Left lobe of liver (tissue), 2 donors: ENCODE data around the gene CTIF. TPM values are rescaled to one million over a fixed set of nuclear protein-coding genes. Genes with fewer than 3 reads are reported as not detected.

Source experiments
- ATAC-seq: fragments of 200-7000 bp; cut with Tn5 transposase; one replicate; pipeline ENCODE4 v1.9.1; 2020; ENCODE audit warnings: mild to moderate bottlenecking, moderate library complexity
- DNase-seq: peaks from one replicate; pipeline ENCODE4 v3.0.0-alpha.2; 2020; ENCODE audit warnings: low spot score
- total RNA-seq: library from RNA; stranded (reverse); gene quantifications from one replicate; pipeline ENCODE4 v1.2.1, GENCODE V29; 2021
- donor health status: DM: no; HTN: no; CAD: no; lungs with moderate emphysema.
- donor health status: DM: no; HTN: yes; CAD: no.

CTIF gene
- total RNA-seq, 1 donor from 2014 or later, result 74.4 TPM

DNA sequence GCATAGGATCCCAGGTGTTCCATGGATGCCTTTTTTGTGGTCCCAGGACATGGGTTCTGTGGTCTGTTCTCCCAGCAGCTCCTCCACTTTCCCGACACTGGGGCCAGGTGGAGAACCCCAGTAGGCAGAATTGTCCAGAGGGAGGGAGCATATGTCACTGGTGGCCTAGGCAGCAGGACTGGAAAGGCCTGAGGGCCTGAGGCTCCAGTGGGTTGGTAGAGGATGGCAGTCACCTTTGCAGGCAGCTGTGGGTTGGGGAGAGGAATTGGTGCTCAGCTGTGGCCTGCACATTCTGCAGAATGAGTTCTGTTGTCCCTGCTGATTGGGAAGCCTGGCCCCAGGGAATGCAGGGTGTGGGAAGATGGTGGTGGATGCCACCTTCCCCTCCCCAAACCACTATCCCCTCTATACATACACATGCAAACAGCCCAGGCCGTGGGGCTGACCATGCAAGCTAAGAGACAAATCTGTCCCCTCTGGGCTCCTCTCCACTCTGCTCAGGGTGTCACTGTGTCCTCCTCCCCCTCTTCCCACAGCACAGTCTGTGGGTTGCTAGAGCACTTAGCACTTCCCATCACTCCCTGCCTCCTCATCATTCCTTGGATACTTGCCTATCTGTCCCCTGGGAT, 11.4 kb downstream of the CTIF start:
- DNase-seq, result no peak

DNA sequence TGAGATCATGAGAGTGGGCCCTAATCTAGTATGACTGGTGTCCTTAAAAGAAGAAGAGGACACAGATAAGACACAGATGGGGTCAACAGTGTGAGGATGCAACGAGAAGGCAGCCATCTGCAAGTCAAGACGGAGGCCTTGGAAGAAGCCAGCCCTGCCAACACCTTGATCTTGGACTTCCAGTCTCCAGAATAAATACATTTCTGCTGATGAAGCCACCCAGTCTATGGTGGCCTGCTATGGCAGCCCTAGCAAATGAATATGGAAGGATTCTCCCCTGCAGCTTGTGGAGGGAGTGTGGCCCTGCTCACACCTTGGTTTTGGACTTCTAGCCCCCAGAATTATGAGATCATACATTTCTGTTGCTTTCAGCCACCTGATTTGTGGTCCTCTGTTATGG, 12.3 kb downstream of the CTIF start:
- ATAC-seq, result no peak

More for the DNA sequence above, 11.4 kb downstream of the CTIF start:
- no peak for ATAC-seq

DNA sequence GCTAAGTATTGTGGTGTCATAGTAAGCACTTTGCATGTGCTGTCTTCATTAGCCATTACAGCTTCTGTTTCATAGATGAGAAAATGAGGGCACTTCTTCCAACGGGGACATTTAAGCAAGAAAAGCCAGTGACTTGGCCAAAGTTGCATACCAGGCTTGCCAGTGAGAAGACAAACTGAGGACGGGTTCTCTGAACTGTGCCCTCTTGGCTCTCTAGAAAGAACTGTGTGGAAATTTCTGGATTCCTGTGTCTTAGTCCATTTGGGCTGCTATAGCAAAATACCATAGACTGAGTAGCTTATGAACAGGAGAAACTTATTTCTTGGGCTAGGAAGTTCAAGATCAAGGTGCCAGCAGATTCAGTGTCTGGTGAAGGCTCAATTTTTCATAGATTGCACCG, 13.3 kb downstream of the CTIF start:
- ATAC-seq (peak; percentile 62), DNase-seq (peak; percentile 74)

More for the DNA sequence above, 12.3 kb downstream of the CTIF start:
- DNase-seq, result no peak

DNA sequence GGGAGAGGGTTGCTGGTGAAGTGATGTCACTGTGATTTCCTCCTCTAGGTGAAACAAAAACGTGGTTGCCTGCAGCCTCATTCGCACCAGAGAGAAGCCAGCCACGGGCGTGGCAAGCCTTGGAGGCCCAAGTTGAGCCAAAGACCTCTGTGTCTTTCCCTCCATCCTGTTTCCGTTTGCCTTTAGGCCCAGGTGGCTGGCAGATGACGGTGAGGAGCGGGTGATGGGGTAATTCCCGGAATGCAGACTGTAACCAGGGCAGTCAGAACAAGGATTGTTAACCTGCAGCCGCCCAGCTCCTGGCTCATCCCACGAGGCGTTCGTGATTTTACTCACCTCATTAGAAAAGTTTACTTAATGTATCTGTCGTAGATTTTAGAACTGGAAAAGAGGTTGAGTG, 14.4 kb downstream of the CTIF start:
- ATAC-seq, result peak; percentile 44
- peak; percentile 69 for DNase-seq

DNA sequence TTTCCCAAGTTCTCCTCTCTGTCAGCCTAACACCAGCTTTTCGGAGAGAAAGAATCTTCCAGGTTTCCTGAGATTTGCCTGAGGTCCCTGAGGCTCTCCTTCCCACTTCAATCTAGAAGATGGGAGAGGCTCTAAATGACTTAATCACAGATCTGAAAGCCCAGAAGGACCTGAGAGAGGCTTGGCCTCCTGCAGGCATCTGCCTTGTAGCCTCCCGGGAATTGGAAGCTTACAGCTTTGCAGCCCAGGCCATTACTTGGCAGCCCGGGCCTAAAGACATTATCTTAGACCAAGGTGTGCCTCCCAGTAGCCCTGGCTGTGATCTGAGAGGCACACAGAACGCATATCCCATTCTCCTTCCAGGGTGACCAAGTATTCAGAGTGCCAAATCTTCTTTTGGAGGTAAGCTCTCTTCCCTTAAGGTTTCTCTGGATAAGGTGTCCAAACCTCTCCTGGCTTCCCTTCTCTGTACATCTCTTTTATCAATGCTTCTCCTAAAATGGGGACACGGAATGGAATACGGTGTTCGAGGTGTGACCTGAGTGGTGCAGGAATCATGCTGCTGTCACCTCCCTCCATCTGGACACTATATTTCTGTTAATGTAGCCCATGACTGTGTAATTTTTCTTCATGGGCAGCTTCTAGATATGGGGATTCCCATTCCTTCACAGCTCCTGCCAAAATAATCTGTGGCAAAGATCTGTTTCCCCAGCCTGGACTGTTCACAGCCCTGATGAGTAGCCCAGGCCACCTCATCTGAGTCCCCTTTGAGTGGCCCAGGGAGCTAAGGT, 16.0 kb downstream of the CTIF start:
- ATAC-seq (peak; percentile 2), DNase-seq (no peak)

DNA sequence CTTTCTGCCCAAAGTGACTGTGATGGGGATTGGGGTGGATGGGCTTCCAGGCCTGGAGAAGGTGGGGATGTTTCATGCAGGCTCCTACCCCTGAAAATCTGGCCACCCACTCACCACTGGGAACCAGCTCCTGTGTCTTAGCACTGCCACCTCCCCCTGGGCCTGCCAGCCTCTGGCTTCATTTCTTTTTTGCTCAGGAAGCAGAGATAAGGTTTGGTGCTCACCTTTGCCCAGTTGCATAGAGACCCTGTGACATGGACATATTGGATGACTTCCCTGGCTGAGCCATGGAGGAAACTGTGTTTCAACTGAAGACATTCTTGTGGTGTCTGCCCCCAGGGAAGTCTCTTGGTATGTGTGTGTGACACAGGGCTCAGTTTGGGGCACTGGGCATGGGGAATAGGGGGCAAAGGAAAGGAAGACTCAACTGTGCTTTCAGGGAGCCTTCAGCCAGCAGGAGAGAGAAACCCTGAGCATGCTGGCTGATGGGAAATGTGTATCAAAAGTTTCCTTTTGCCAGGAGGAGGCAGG, 16.7 kb downstream of the CTIF start:
- DNase-seq, result peak; percentile 60
- ATAC-seq, result peak; percentile 43

DNA sequence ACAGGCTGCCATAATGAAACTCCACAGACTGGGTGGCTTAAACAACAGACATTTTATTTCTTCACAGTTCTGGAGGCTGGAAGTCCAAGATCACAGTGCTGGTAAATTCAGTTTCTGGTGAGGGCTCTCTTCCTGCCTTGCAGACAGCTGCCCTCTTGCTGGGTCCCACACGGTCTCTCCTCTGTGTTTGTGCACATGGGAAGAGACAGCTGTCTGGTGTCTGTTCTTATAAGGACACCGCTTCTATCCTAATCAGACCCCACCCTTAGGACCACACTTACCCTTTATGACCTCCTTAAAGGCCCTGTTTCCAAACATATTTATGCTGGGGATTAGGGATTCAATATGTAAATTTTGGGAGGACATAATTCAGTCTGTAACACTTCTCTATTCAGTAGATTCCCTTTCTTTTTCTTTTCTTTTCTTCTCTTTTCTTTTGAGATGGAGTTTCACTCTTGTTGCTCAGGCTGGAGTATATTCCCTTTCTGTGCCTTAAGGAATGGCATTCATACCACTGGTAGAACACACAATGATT, 18.9 kb downstream of the CTIF start:
- ATAC-seq (no peak), DNase-seq (no peak)

DNA sequence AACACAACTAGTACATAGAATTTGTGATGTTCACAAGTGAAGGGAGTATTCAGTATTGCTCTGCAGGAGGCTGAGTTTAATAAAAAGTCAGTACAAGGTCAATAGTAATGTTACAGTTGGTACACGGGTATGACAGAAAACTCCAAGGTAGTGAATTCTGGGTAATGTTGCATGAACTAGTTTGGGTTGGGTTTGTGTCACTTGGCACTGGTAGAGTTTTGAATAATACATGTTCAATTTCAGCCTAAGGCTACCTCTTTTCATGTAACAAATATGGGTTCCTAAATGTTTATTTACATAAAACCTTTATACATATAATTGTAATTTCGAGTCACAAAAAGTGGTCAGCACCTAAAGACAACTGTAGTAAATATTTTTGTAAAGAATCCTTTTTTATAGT, 19.4 kb downstream of the CTIF start:
- no peak for ATAC-seq
- no peak for DNase-seq

DNA sequence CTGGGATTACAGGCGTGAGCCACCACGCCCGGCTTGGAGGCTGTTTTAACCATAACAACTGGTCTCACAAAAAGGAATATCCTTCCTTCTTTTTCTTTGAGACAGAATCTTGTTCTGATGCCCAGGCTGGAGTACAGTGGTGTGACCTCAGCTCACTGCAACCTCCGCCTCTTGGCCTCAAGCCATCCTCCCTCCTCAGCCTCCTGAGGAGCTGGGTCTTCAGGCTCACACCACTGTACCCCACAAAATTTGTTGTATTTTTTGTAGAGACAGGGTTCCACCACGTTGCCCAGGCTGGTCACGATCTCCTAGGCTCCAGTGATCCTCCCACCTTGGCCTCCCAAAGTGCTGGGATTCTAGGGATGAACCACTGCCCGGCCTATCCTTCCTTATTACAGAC, 21.7 kb downstream of the CTIF start:
- DNase-seq (no peak), ATAC-seq (no peak)

DNA sequence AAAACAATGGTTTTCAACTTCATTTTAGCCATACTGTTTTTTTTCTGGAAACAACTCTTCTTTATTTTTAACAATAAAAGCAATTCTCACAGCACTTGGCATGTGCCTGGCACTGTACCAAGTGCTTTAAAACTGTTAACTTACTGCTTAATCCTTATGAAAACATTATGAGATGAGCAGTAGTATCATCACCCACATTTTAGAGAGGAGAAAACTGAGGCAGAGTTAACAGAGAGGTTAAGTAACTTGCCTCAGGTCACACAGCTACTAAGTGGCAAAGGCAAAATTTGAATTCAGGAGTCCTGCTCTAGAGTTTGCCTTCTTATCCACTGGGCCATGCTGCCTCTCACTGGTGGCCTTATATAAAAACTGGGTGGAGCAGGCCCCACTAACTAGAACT, 23.2 kb downstream of the CTIF start:
- no peak for ATAC-seq
- DNase-seq, result no peak

DNA sequence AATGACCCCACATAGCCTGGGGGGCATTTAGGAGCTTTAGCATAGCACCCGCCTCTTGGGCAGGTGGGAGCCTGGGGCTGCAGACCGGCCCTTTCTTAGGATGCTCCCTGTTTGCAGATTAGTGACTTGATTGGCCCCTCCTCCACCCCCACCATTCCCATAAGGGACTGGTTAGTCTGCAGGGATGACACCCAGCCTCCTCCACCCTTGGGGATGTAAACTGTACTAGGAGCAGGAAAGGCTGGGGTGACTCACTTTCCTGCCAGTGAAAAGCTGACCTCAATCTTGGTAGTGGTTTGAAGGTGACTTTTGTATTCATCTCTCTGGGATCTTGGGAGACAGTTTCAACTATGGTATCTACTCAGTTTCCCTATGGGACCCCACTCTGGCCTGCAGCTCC, 24.2 kb downstream of the CTIF start:
- no peak for ATAC-seq

DNA sequence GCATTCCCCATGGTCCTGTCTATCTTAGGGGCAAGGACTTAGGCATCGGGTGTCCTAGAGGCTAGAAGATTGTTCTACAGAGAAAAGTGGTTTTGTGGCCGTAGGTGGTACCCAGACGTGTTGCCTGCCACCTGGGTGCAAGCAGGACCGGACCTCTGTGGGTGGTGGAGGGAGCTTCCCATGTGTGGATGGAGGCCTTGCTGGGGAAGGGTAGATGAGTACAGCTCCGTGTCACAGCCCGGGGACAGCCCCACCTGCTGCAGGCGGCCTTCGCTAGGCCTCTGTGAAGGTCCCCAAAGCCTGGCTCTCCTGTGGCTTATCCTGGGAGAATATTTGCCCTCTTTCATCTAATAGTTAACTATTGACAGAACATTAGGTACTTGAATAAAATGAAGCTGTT, 25.3 kb downstream of the CTIF start:
- peak; percentile 54 for ATAC-seq
- no peak for DNase-seq

More for the DNA sequence above, 24.2 kb downstream of the CTIF start:
- no peak for DNase-seq

DNA sequence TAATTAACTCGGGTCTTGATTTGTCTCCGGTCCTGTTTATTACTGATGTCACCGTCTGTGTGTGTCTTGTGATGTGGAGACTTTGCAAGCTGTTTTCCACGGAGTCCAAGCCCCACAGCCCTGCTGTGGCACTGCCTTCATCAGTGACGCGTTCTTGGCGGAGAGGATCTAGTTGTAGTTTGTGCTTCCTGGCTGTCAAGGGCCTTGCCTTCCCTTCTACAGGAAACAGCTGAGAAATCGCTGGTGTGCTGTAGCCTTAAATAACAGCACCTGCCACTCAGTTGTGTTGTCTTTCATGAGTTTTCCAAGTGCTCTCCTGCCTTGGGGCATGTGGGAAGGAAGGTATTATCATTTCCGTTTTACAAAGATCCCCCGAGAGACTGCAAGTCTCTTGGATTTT, 26.3 kb downstream of the CTIF start:
- no peak for DNase-seq
- ATAC-seq, result no peak

DNA sequence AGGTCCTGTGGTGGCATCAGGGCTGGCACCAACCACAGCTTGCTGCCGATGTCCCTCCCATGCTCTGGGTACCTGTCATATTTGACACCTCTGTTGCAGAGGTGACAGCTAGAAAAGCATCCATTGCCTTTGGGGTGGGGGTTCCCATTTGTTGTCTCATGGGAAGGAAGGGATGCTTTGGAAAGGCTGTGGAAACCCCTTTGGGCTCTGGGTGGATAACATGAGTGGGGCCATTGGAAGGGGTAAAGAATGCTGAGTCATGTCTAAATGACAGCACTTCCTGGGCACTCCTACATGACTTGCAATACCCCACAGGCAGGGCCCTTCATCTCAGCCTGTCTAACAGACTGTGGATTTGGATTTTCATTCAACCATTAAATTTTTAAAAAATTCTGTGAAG, 27.8 kb downstream of the CTIF start:
- ATAC-seq (no peak), DNase-seq (no peak)

DNA sequence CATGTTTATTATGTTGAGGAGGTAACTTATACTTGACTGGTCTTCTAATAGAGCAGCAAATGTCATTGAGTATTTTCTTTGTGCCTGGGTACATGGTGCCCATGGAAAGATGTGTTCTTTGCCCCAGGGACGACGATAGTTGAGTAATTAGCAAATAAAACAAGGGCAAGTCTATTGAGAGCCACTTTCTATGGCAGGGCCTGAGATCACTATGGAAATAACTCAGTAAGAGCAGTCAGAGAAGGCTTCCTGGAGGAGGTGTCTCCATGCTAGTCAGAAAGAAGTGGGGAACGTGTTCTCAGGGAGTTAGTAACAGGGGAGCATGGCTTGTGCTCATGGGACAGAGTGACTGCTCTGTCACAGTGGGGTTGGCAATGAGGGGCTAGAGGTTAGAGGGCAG, 28.6 kb downstream of the CTIF start:
- peak; percentile 71 for DNase-seq
- peak; percentile 66 for ATAC-seq

DNA sequence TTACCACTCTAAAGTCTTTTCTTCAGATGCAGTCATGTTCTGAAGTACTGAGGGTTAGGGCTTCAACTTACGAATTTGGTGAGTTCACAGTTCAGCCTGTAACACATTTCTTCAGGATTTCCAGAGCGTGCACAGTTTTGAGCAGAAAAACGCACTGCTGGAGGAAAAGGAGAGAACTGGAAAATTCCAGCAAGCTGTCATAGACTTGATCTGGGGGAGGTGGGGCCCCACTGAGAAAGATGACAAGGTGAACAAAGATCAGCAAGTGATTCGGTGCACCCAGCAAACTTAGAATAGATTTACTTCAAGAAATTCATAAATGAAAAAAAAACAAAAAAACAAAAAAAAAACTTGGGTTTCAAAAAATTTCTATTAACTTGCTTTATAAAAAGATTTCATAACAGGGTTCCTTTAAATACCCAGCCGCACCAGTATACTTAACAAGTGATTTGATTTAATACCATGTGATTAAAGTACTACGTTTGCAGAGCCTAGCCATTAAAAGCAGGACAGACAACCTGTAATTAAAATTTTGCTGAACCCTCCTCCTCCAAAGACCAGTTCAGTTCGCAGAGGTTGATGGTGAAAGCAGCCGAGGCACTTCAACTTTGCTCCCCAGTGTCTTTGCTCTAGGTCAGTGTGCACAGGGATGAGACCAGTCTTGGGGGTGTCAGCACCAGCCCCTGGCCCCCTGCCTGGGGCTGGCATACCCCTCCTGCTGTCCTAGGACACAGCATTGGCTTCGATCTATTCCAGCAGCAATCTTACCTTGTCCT, 30.5 kb downstream of the CTIF start:
- DNase-seq, result peak; percentile 65

DNA sequence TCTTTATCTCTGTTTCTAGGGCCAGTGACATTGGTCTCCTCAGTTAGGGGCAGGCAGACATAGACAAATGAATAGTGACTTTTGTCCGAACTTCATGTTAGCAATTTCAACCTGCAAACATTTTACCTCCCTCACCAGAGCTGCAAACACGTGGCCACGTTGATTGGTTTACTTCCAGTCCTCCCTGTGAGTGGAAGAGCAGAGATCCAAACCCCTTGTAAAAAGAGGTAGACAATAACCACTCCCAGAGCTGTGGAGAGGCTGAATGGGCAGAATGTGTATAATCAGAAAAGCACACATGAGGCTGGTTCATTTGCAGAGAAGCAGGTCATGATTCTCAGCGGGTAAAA, 31.1 kb downstream of the CTIF start:
- peak; percentile 63 for DNase-seq
- ATAC-seq, result peak; percentile 49

More for the DNA sequence above, 30.5 kb downstream of the CTIF start:
- peak; percentile 54 for ATAC-seq

DNA sequence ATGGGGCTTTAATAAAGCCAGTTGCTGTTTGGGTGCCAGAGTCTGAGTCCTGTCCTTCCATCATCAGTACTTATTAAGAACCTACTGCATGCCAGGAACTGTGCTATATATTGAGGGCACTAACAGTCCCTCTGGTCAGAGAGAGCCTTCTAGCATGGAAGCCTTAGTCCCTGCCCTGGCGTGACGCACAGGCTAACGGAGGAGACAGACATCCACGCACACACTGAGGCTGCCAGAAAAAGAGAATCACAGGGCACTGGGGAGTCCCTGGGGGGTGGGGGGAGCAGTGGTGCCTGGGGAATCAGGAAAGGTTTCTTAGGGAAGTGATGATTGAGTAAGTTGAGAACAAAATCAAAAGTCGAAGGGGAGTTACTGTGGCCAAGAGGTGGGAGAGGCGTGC, 31.5 kb downstream of the CTIF start:
- no peak for ATAC-seq
- DNase-seq, result no peak

DNA sequence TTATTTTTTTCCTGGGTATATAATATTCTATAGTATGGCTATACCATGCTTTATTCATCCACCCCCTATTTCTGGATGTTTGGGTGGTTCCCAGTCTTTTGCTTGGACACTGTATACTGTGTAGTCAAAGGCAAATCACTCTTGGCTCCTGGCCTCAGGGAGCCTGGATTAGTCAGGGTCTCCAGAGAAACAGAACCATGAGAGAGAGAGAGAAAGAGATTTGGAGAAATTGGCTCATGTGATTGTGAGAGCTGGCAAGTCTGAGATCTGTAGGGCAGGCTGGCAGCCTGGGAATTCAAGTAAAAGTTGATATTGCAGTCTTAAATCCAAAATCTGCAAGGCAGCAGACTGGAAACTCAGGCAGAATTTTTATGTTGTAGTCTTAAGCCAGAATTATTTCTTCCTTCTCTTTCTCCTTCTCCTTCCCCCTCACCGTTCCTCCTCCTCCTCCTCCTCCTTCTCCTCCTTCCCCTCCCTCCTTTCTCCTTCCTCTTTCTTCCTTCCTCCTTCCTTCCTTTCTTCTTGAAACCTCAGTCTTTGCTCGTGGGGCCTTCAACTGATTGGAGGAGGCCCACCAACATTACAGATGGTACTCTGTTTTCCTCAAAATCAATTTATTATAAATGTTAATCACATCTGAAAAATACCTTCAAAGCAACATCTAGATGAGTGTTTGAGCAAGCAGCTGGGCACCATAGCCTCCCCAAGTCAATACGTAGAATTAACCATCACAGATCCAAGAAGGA, 33.0 kb downstream of the CTIF start:
- ATAC-seq, result no peak
- DNase-seq, result no peak

DNA sequence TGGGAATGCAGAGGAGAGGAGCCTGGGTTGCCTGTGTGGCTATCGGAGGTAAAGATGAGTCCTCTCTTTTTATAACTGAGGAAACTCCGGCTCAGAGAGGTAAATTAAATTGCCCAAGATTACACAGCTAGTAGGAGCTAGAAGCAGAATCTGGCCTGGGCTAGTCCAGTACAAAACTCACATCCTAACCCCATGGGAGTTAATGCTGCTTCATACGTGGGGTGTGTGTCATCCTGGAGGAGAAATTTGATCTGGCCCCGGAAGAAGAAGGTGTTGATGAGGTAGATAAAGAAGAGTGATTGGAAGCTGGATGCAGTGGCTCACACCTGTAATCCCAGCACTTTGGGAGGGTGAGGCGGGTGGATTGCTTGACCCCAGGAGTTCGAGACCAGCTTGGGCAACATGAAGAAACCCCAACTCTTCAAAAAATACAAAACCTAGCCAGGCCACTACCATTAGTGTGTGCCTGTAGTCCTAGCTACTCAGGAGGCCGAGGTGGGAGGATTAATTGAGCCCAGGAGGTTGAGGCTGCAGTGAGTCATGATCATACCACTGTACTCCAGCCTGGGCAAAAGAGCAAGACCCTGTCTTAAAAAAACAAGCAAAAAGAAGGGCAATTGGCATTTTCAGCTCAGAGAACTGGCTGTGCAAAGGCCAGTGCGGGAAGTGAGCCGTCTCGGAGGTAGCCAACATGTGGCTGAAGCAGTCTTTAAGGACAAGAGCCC, 33.7 kb downstream of the CTIF start:
- ATAC-seq, result no peak

More for the DNA sequence above, 33.7 kb downstream of the CTIF start:
- DNase-seq, result no peak
